ENCODE results near the gene PLXNC1.

Gene PLXNC1

GRCh38 chr12:94263905-94264561 is 115.7 kb downstream of the PLXNC1 start:
- H3K4me3 ChIP-seq (ENCODE audit: low read length), result no peak overlapping the region
- DNase-seq (ENCODE audit: low read depth), result peak; percentile 58
- TF ChIP-seq, protein P1, sequence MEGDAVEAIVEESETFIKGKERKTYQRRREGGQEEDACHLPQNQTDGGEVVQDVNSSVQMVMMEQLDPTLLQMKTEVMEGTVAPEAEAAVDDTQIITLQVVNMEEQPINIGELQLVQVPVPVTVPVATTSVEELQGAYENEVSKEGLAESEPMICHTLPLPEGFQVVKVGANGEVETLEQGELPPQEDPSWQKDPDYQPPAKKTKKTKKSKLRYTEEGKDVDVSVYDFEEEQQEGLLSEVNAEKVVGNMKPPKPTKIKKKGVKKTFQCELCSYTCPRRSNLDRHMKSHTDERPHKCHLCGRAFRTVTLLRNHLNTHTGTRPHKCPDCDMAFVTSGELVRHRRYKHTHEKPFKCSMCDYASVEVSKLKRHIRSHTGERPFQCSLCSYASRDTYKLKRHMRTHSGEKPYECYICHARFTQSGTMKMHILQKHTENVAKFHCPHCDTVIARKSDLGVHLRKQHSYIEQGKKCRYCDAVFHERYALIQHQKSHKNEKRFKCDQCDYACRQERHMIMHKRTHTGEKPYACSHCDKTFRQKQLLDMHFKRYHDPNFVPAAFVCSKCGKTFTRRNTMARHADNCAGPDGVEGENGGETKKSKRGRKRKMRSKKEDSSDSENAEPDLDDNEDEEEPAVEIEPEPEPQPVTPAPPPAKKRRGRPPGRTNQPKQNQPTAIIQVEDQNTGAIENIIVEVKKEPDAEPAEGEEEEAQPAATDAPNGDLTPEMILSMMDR (conservative IDR thresholded peaks at IDR 0.05; ENCODE audit: low read length), result no peak

- no peak for DNase-seq (ENCODE audit: low read depth)
- TF ChIP-seq, protein P1 (conservative IDR thresholded peaks at IDR 0.05; ENCODE audit: low read length), result no peak
- H3K4me3 ChIP-seq (ENCODE audit: low read length), result no peak overlapping the region
Measured at GRCh38 chr12:94264736-94265485, 116.5 kb downstream of the PLXNC1 start.

DNA sequence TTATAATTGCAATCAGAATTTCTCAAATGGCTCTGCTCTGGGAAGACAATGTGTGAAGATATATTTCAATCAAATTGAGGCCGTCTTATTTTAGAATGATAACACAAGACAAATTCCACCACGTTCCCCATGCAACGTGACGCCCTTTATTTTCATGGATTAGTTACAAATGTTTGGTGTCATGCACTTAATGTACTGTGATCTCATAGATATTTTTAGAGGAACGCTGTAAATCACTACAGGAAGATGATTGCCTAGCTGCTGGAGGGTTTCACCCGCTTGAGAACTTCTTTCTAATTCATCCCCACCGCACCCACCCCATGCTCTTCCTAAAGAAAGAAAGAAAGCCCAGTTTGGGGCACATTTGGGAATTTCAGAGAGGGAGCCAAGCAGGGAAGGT is 117.2 kb downstream of the PLXNC1 start:
- TF ChIP-seq, protein P1 (conservative IDR thresholded peaks at IDR 0.05; ENCODE audit: low read length), result no peak
- DNase-seq (ENCODE audit: low read depth), result peak; percentile 49
- H3K4me3 ChIP-seq (ENCODE audit: low read length), result no peak overlapping the region

DNA sequence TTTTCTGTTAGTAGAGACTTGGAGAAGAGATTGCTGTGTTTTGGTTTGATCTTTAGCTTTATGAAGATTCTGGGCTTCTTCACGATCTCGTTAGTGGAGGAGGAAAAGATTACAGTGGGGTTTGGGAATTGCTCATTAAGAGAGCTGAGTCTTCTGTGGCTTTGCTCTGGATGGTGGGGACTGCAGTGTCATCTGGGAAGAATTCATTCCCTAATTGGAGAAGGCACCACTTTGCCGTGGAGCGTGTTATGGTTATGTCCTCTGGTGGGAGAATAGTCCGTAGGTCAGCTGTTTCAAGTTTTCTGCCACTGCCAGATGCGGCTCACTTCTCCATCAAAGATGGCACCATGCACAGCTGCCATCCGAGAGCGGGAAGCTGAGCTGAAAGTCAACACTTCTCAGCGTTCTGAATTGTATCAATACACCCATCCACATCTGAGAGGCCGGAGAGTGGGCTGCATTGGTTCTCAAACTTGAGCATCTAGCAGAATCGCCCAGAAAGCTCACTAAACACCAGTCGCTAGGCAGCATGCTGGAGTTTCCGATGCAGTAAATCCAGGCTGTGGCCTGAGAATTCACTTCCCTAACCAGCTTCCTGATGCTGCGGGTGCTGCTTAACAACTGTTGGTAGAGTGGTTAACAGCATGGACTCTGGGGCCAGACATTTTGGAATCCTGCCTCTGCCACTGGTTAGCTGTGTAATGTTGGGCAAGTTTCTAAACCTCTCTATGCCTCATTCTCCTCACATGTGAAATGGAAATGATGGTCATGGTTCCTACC is 117.8 kb downstream of the PLXNC1 start:
- TF ChIP-seq, protein P1 (conservative IDR thresholded peaks at IDR 0.05; ENCODE audit: low read length), result no peak
- DNase-seq (ENCODE audit: low read depth), result peak; percentile 79

DNA sequence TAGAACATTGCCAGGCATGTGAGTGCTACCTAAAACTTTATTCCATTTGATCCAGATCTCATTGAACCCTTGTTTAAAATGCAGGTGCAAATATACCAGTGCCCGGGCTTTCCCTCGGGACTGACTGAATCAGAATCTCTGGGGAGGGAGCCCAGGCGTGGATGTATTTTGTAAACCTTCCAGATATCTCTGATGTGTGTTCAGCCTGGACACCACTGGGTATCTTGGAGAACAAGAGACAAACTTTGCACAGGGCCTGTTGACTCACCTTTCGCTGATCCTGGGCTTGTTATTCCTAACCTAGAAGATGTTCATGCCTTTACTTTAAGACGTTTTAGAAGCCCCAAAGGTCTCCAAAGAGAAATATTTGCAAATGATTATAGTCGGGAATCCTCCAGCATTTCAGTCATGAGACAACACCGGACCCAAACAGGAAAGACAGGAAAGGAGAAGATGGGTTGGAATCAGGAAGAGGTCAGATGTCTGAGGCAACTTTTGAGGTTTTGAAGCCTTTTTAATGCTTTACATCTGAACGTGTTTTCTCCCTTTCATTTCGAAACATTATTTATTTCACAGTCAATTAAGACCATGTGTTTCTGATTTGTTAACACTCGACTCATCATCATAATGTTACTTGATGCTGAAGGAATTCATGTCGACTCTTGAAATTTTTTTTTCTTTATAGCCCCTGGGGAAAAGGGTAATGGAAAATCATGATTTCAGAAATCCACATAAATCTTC is 118.6 kb downstream of the PLXNC1 start:
- TF ChIP-seq, protein P1 (conservative IDR thresholded peaks at IDR 0.05; ENCODE audit: low read length), result no peak
- peak; percentile 95 for DNase-seq (ENCODE audit: low read depth)
- H3K4me3 ChIP-seq (ENCODE audit: low read length), result peak overlapping the region; percentile 24

More for the DNA sequence above, 117.8 kb downstream of the PLXNC1 start:
- H3K4me3 ChIP-seq (ENCODE audit: low read length), result no peak overlapping the region

DNA sequence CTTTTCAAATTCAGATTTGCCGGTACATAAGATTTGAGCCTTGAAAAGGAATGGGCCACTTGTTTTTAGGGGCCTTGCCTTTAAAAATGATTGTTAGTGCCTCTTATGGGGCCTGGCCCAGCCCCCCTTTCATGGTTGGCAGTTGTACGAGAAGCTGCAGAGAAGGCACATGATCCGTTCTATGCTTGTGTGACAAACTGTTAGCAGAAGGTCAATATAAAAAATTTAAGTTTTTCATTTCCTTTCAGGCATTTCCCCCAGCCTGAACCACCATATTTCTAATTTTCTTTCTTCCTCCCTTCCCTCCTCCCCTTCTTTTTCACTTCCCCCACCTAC is 119.1 kb downstream of the PLXNC1 start:
- H3K4me3 ChIP-seq (ENCODE audit: low read length), result peak overlapping the region; percentile 24
- TF ChIP-seq, protein P1 (conservative IDR thresholded peaks at IDR 0.05; ENCODE audit: low read length), result no peak
- DNase-seq (ENCODE audit: low read depth), result no peak

All from AG10803 (cell line).